ENCODE results near the gene RCAN1. TPM values are rescaled to one million over a fixed set of nuclear protein-coding genes. Genes with fewer than 3 reads are reported as not detected.

Gene RCAN1
- total RNA-seq, 2 donors from 2014 or later = 11.7 to 13.3 TPM

GRCh38 chr21:34639882-34640788 lies 25.2 kb upstream of the RCAN1 start:
- DNase-seq (peak; percentile 37 to 38), ATAC-seq (replicated peaks in 1 of 2) (peak; percentile 68 to 75)
- peak overlapping the region; percentile 66 for H3K27ac Mint-ChIP-seq
- H3K27me3 Mint-ChIP-seq (ENCODE audit: low read depth) = peaks cover 21% of the 10 kb centered on the region
- H3K36me3 Mint-ChIP-seq (ENCODE audit: insufficient read depth in 2 of 2) = peaks cover 2 to 3% of the 10 kb centered on the region in 2 donors
- peaks cover 45% of the 10 kb centered on the region for H3K4me1 Mint-ChIP-seq (ENCODE audit: low read depth)
- H3K9me3 Mint-ChIP-seq = peaks cover 2% of the 10 kb centered on the region in 2 donors
- H3K4me3 Mint-ChIP-seq = peak overlapping the region; percentile 79 to 81

- no peak overlapping the region for H3K4me3 Mint-ChIP-seq
- H3K36me3 Mint-ChIP-seq (ENCODE audit: insufficient read depth in 2 of 2) = peaks cover 2 to 3% of the 10 kb centered on the region in 2 donors
These were observed 24.3 kb upstream of the RCAN1 start for GRCh38 chr21:34639250-34639649.

GRCh38 chr21:34636961-34637360 lies 22.0 kb upstream of the RCAN1 start:
- Mint-ChIP-seq H3K4me1 (ENCODE audit: low read depth) (peaks cover 38% of the 10 kb centered on the region), H3K27ac (no peak overlapping the region), H3K4me3 (no peak overlapping the region), H3K27me3 (ENCODE audit: low read depth) (peaks cover 41% of the 10 kb centered on the region), H3K9me3 (peaks cover 2% of the 10 kb centered on the region in 2 donors), H3K36me3 (ENCODE audit: insufficient read depth in 2 of 2) (peaks cover 2 to 3% of the 10 kb centered on the region in 2 donors)
- DNase-seq = no peak
- ATAC-seq (replicated peaks in 1 of 2) = no peak

More at GRCh38 chr21:34639250-34639649, 24.3 kb upstream of the RCAN1 start:
- DNase-seq (no peak), ATAC-seq (replicated peaks in 1 of 2) (no peak)
- Mint-ChIP-seq H3K27ac (no peak overlapping the region), H3K4me1 (ENCODE audit: low read depth) (peaks cover 45% of the 10 kb centered on the region), H3K27me3 (ENCODE audit: low read depth) (peaks cover 27% of the 10 kb centered on the region), H3K9me3 (peaks cover 2% of the 10 kb centered on the region in 2 donors)

GRCh38 chr21:34635307-34635706 lies 20.4 kb upstream of the RCAN1 start:
- Mint-ChIP-seq H3K27ac (no peak overlapping the region), H3K4me3 (no peak overlapping the region), H3K9me3 (peaks cover 2% of the 10 kb centered on the region in 2 donors), H3K36me3 (ENCODE audit: insufficient read depth in 2 of 2) (peaks cover 2 to 3% of the 10 kb centered on the region in 2 donors), H3K27me3 (ENCODE audit: low read depth) (peaks cover 41% of the 10 kb centered on the region), H3K4me1 (ENCODE audit: low read depth) (peaks cover 21% of the 10 kb centered on the region)
- peak; percentile 21 to 42 for DNase-seq
- ATAC-seq (replicated peaks in 1 of 2) = no peak

DNA sequence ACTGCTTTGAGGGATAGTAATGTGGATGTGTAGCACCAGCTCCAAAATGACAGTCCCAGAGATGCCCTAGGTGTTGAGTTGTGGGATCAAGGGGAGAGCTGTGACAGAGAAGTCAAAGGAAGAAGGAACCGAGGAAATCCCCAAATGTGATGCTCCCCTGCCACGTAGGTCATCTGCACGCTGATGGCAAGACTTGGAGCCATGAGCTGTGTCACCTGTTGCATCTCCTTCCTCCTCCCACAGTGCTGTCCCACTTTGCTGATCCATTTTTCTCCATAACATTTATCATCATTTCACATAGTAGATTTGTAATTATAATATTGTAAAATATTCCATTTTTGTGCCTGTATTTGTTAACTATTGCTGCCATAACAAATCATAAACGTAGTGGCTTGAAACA lies 17.6 kb upstream of the RCAN1 start:
- ATAC-seq (replicated peaks in 1 of 2) = no peak
- peaks cover 33% of the 10 kb centered on the region for H3K27me3 Mint-ChIP-seq (ENCODE audit: low read depth)
- no peak overlapping the region for H3K27ac Mint-ChIP-seq

GRCh38 chr21:34630536-34631143 lies 15.7 kb upstream of the RCAN1 start:
- H3K4me1 Mint-ChIP-seq (ENCODE audit: low read depth) = no peaks in the 10 kb centered on the region
- DNase-seq (peak in 1 of 2 donors; percentile 45), ATAC-seq (replicated peaks in 1 of 2) (peak; percentile 61 to 67)
- H3K27me3 Mint-ChIP-seq (ENCODE audit: low read depth) = peaks cover 20% of the 10 kb centered on the region
- H3K36me3 Mint-ChIP-seq (ENCODE audit: insufficient read depth in 2 of 2) = no peaks in the 10 kb centered on the region
- H3K27ac Mint-ChIP-seq = no peak overlapping the region
- no peak overlapping the region for H3K4me3 Mint-ChIP-seq
- H3K9me3 Mint-ChIP-seq = no peaks in the 10 kb centered on the region

More for the DNA sequence above, 17.6 kb upstream of the RCAN1 start:
- Mint-ChIP-seq H3K9me3 (no peaks in the 10 kb centered on the region), H3K36me3 (ENCODE audit: insufficient read depth in 2 of 2) (no peaks in the 10 kb centered on the region), H3K4me1 (ENCODE audit: low read depth) (peaks cover 2% of the 10 kb centered on the region), H3K4me3 (no peak overlapping the region)
- DNase-seq = no peak

DNA sequence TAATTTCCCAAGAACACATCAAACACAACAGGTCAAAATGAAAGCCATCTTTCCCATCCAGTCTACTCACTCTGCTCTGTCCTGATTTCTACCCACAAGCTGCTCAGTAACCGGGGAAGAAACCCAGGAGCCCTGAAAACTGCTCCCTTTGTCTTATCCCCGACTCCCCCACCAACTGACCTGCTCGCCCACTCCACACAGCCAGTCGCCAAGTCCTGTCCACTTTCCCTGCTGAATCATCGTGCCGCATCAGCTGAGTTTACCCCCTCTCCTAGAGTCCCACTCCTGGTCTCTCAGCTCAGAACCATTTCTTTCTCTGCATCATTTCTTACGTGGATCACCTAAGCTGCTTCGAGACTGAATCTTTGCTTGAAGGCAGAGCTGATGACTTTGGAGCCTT lies 11.2 kb upstream of the RCAN1 start:
- H3K9me3 Mint-ChIP-seq = no peaks in the 10 kb centered on the region
- H3K4me1 Mint-ChIP-seq (ENCODE audit: low read depth) = no peaks in the 10 kb centered on the region
- H3K36me3 Mint-ChIP-seq (ENCODE audit: insufficient read depth in 2 of 2) = no peaks in the 10 kb centered on the region
- ATAC-seq (replicated peaks in 1 of 2) (no peak), DNase-seq (no peak)
- H3K27ac Mint-ChIP-seq = no peak overlapping the region
- H3K27me3 Mint-ChIP-seq (ENCODE audit: low read depth) = peaks cover 16% of the 10 kb centered on the region
- no peak overlapping the region for H3K4me3 Mint-ChIP-seq

- no peak overlapping the region for H3K4me3 Mint-ChIP-seq
- ATAC-seq (replicated peaks in 1 of 2) (no peak), DNase-seq (no peak)
- no peaks in the 10 kb centered on the region for H3K4me1 Mint-ChIP-seq (ENCODE audit: low read depth)
- no peaks in the 10 kb centered on the region for H3K36me3 Mint-ChIP-seq (ENCODE audit: insufficient read depth in 2 of 2)
- H3K27me3 Mint-ChIP-seq (ENCODE audit: low read depth) = peaks cover 16% of the 10 kb centered on the region
- H3K9me3 Mint-ChIP-seq = no peaks in the 10 kb centered on the region
- H3K27ac Mint-ChIP-seq = no peak overlapping the region
These were observed 10.2 kb upstream of the RCAN1 start for GRCh38 chr21:34625030-34625593.

- no peak for DNase-seq
- no peaks in the 10 kb centered on the region for H3K9me3 Mint-ChIP-seq
- no peaks in the 10 kb centered on the region for H3K36me3 Mint-ChIP-seq (ENCODE audit: insufficient read depth in 2 of 2)
- H3K4me3 Mint-ChIP-seq = no peak overlapping the region
- H3K27me3 Mint-ChIP-seq (ENCODE audit: low read depth) = peaks cover 16% of the 10 kb centered on the region
- no peak overlapping the region for H3K27ac Mint-ChIP-seq
- no peaks in the 10 kb centered on the region for H3K4me1 Mint-ChIP-seq (ENCODE audit: low read depth)
- ATAC-seq (replicated peaks in 1 of 2) = no peak
These were observed 8.6 kb upstream of the RCAN1 start for GRCh38 chr21:34623516-34623915.

- DNase-seq (no peak), ATAC-seq (replicated peaks in 1 of 2) (no peak)
- Mint-ChIP-seq H3K4me1 (ENCODE audit: low read depth) (peaks cover 7% of the 10 kb centered on the region), H3K4me3 (no peak overlapping the region), H3K27ac (no peak overlapping the region), H3K27me3 (ENCODE audit: low read depth) (peaks cover 25% of the 10 kb centered on the region), H3K36me3 (ENCODE audit: insufficient read depth in 2 of 2) (no peaks in the 10 kb centered on the region), H3K9me3 (no peaks in the 10 kb centered on the region)
These were observed 6.8 kb upstream of the RCAN1 start for GRCh38 chr21:34621434-34622350.

DNA sequence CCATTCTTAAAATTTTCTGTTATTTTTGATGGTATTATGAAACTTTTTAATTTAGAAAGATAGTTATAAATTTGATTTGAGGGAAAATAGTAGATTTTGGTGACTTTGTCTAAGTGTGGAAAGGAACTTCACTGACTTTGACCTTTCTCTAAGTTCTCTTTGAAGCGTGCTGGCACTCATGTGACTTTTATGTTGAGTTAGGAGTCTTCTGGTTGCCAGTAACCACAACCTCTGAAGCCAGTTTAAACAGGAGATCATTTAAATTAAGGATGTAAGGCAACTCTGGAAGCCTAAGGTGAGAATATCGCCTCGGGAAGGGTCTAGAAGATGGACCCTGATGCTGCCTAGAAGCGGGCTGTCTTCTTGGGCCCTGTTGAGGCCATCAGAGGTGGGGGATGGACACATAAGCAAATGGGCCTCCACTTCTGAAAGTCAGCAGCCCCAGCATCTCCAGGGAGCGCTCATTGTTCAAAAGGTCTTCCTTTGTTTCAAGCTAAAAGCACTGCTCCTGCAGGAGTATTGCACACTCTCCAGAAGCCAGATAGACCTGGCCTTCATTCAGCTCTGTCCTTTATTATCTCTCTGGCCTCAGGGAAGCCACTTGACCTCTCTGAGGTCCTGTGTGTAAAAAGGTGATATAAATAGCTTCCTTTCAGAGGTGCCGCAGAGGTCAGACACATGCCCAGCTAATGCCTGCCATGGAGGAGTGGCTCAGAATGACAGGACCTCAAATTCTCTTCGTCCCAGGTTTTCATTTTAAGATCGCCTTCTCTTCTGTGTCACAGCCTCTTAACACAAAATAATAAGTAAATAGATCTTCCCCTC lies 5.1 kb upstream of the RCAN1 start:
- ATAC-seq (replicated peaks in 1 of 2) = no peak
- H3K36me3 Mint-ChIP-seq (ENCODE audit: insufficient read depth in 2 of 2) = no peaks in the 10 kb centered on the region
- H3K27me3 Mint-ChIP-seq (ENCODE audit: low read depth) = peaks cover 25% of the 10 kb centered on the region
- H3K27ac Mint-ChIP-seq = no peak overlapping the region
- no peak overlapping the region for H3K4me3 Mint-ChIP-seq
- H3K9me3 Mint-ChIP-seq = no peaks in the 10 kb centered on the region
- DNase-seq = no peak
- H3K4me1 Mint-ChIP-seq (ENCODE audit: low read depth) = peaks cover 19% of the 10 kb centered on the region

DNA sequence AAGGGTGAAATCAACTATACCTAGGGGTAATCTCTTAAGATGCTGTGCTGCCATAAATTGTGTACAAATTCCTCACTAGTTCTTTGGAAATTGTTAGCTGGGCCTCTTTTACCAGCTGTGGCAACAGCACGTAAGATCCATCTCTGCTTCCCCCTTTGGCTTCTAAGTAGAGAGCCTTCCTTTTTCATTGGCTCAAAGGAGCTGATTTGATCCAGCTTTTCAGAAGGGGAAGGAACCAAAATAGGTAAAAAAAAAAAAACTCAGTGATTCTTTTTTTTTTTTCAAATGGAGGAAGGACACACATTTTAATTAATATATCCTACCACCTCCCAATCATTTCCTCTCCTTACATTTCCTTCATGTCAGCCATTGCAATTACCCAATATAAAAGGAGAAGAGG lies 4.0 kb upstream of the RCAN1 start:
- ATAC-seq (replicated peaks in 1 of 2) (no peak), DNase-seq (no peak)
- Mint-ChIP-seq H3K4me3 (no peak overlapping the region), H3K27ac (no peak overlapping the region), H3K9me3 (no peaks in the 10 kb centered on the region), H3K4me1 (ENCODE audit: low read depth) (peaks cover 21% of the 10 kb centered on the region), H3K36me3 (ENCODE audit: insufficient read depth in 2 of 2) (no peaks in the 10 kb centered on the region), H3K27me3 (ENCODE audit: low read depth) (peaks cover 25% of the 10 kb centered on the region)

Data from activated T-cell treated with anti-CD3 and anti-CD28 coated beads, Interleukin-2, amount 50 U/mL, for 72 hours (primary cell).